Measurements from ENCODE around the gene SDF2.
"Not testable (repeated sequence)": the region's sequence is repeated elsewhere in the genome, so short reads cannot be mapped to it uniquely, and the experiment has no call there.

SDF2 gene

DNA sequence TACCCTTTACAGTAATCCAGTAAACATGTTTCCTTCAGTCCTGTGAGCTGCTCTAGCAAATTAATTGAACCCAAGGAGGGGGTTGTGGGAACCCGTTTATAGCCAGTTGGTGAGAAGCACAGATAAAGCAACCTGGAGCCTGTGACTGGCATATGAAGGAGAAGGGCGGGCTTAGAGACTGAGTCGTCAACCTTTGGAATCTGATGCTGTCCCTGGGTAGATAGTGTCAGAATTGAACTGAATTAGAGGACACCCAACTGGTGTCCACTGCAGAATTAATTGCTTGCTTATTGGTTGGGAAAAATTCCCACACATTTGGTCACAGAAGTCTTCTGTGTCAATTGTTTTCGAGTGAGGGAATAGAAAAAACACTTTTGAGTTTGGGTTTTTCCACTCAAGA is 34.9 kb downstream of the SDF2 start:
- DNase-seq (ENCODE audit: low spot score), result no peak

DNA sequence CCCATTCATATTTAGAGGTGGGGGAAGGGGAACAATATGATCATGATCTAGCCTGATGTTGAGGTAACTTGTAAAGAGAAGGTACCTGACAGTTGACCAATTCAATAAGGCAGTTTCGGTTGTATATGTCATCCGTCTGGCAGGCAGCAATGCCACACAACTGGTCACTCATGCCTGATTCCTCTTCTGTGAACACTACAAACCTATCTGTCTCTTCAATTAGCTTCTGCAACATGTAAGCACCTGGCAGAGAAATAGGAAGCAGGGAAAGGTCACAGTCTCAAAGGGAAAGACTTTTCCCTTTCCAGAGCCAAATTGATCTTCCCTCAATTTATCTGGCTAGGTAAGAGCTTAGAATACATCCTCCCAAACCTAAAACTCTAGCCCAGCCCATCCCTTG is 37.6 kb downstream of the SDF2 start:
- DNase-seq (ENCODE audit: low spot score), result no peak

DNA sequence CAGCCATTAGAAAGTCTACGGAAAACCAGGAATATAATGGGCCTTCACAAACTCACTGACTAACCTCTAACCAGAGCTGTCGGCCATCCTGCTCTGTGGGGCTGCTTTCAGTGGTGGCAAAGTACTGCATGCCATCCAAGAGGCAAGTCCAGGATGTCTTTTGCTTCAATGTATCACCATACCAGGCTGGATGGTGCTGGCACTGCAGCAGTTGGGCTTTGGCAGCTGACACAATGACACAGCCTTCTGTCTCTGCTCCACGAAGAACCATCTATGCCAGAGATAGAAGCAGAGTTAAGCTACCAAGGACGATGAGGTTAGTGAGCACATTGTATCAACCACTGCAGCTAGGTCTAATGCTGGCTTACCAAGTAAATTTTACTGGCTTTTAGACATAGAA is 38.0 kb downstream of the SDF2 start:
- DNase-seq (ENCODE audit: low spot score), result no peak

DNA sequence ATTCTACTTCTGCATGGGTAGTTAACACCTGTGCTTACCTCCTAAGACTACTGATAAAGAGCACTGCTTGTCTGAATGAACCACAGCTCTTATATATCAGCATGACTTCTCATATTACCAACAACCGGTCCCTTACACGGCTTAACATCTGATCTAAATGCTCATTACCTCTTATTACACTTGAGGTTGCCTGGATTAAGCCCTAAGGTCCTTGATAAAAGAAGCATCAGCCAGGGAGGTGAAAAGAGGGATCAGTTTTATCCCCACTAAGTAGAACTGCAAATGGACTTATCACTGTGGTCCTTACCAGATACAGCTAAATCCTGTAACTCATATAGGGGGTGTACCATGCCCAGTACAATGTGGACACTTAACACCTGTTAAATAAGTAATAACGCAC is 39.5 kb downstream of the SDF2 start:
- no peak for DNase-seq (ENCODE audit: low spot score)

DNA sequence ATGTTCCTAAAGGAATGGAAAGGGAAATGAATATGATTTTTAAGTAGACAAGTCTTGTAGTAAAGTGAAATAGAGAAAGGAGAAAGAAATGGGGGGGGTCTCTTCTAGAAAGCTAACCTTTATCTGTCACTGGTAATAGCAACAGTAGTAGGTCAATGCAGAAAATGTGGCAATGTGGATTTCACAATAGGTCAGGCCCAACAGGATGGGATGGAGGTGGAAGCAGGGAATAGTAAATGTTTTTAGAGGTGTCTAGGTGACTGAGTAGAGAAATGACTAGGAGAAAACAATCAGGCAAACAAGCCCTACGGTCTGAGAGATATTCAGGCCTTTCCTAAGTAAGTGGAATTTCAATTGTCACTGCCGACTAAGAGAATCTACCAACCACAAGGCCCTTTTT is 41.7 kb downstream of the SDF2 start:
- DNase-seq (ENCODE audit: low spot score), result no peak

DNA sequence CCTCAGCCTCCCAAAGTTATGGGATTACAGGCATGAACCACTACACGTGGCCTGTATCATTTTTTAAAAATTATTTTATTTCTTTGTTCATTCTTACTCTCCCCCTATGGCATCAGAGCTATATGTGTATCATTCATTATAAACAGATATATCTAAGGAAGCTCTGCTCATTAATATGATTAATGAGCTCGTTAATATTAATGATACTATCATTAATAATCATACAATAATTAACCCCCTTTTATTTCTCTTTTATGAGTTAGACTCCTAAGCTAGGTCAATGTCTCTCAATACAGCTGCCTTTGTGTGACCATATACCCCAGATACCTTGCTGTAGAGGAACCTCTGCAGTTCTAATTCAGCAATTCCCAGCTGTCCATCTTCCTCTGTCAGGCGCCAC is 43.2 kb downstream of the SDF2 start:
- no peak for DNase-seq (ENCODE audit: low spot score)

DNA sequence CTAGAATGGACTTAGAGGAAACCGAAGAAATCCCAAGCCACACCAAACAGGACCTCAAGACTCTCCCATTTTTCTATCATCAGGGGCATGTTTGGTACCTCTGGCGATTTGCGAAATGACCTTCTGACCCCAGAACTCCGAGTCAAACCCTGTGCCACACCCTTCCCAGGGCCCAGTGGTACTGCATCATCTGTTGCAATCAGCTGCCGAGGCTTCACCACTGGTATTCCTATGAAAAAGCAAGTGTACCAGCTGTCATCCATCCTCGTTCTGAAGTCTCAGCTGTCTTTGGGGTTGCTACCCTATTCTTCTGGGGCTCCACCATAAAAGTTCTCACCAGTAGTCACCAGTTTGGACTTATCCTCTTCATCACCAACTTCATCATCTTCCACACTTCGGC is 45.4 kb downstream of the SDF2 start:
- no peak for DNase-seq (ENCODE audit: low spot score)

DNA sequence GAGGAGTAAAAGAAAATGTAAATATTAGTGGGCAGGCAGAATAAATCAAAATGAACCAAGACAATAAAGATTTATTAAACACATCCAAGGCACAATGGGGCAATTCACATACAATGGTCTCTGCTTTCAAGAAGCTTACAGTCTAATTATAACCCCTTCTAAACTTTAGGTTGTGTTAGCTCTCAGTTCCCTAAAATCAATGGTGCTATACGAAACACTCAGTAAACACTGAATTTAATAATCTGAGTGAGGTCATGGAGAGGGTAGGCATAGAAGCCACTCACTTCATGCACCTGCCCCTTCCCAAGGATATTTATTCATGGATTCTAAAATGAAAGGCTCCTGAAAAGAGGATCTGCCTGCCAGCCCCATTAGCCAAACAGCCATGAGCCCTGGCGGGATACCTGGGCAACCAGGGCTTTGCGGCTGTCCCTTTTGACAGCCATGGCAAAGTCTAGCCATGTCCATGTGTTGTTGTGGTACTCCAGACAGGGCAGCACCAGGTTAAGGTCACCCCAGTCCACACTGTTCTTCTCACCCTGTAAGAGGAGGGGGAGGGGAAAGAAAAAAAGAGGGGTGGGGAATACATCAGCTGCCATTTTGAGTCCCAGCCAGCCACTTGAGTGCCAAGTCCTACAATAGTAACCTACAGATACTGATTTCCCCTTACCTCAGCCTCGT is 46.3 kb downstream of the SDF2 start:
- DNase-seq (ENCODE audit: low spot score), result no peak

DNA sequence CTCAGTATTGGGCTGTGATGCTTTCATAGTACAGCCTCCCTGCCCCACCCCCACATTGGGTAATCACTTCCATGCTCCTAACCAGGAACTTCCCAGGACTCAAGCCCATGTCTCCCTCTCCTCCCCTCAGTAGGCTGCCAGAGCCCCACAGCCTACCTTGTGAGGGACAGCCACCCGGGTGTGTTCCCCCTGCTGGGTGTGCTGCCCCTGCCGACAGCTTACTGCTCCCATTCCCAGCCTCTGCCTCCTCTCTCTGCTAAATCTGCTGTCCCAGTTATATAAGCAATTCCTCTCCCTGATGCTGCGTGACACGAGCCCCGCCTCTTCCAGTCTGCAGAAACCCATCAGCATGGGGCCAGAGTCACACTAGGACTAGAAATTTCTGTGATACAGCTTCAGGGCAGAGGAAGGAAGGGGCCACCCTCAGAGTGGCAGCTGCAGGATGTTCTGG is 47.8 kb downstream of the SDF2 start, which contains the start of gene RSKR:
Gene RSKR, minus strand, starts transcription at position 255 of the 451 bp plus-strand sequence. Its CDS starts 24 bp downstream, at position 231.
- no peak for DNase-seq (ENCODE audit: low spot score)

DNA sequence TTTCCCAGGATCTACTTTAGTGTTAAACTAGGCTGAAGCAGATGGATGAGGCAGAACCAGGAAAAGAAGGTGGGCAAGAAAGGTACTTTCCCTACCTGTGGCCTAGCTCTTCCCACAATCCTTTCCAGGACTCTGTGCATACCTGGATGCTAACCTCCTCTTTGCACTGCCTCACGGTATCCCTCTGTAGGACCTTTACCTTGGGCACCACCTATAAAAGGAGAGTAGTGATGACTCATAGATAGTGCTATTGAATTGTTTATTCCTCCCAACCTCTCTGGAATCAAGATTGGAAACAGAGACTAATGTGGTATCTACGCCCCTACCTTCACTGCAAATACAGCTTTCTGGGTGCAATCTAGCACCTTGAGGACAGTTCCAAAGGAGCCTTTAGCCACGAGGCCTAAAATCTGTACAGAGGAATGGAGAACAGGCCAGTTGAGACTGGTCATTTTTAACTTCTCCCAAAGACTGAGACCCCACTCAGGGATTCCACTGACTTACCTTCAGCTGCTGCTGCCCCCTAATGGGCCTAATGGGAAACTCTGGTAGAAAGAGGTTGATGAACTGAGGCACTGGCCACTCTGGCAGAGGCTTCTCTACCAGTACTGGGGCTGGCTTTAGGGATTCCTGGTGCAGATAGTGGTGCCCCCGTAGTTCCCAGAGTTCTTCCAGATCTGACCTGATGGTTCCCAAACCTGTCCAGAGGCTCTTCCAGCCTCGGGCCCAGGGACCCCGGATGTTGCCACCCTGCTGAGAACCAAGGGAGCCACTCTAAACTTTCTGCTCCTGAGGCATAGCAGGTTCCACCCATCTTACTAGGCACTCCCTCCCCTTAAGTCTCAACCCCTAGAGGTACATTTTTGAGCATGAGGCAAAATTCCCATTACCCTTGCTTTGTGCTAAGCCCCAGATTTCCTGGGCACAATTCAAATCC is 48.5 kb downstream of the SDF2 start:
- peak; percentile 52 for DNase-seq (ENCODE audit: low spot score)

DNA sequence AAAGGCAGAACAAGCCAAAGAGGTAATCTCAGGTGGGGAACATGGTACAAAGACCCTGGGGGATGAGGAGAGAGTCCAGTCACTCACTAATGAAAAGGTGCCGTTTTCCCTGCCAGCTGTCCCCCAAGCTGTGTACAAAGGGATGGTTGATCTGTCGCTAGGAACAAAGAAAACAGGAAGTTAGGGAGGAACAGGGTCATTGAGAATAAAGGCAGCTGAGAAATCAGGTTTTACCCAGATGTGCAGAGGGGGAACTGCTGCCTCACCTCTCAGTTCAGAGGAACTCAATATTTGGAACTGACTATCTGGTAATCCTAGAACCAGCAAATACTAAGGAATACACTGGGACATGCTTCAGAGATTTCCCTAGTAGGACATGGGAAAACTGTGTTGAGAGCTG is 49.2 kb downstream of the SDF2 start:
- no peak for DNase-seq (ENCODE audit: low spot score)

DNA sequence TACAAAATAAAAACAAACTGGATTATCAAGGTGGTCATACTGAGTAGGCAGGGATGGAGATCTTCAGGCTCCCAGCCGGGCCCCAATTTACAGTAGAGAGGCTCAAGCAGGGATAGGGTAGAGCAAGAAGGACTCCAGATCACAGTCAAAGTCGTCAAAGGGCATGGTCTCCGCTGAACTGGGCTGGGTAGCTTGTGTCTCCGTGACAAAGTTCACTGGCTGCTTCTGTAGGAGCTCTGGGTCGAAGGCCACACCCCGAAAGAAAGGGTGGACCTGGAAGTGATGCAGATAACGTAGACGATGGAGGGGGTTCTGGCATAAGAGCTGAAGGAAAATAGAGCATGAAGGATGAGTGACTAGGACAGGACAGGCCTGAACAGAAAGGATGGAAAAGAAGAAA is 51.3 kb downstream of the SDF2 start:
- no peak for DNase-seq (ENCODE audit: low spot score)

DNA sequence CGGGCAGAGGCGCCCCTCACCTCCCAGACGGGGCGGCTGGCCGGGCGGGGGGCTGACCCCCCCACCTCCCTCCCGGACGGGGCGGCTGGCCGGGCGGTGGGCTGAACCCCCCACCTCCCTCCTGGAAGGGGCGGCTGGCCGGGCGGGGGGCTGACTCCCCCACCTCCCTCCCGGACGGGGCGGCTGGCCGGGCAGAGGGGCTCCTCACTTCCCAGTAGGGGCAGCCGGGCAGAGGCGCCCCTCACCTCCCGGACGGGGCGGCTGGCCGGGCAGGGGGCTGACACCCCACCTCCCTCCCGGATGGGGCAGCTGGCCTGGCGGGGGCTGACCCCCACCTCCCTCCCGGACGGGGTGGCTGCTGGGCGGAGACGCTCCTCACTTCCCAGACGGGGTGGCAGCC is 57.7 kb downstream of the SDF2 start:
- not testable (repeated sequence) for DNase-seq (ENCODE audit: low spot score)

DNA sequence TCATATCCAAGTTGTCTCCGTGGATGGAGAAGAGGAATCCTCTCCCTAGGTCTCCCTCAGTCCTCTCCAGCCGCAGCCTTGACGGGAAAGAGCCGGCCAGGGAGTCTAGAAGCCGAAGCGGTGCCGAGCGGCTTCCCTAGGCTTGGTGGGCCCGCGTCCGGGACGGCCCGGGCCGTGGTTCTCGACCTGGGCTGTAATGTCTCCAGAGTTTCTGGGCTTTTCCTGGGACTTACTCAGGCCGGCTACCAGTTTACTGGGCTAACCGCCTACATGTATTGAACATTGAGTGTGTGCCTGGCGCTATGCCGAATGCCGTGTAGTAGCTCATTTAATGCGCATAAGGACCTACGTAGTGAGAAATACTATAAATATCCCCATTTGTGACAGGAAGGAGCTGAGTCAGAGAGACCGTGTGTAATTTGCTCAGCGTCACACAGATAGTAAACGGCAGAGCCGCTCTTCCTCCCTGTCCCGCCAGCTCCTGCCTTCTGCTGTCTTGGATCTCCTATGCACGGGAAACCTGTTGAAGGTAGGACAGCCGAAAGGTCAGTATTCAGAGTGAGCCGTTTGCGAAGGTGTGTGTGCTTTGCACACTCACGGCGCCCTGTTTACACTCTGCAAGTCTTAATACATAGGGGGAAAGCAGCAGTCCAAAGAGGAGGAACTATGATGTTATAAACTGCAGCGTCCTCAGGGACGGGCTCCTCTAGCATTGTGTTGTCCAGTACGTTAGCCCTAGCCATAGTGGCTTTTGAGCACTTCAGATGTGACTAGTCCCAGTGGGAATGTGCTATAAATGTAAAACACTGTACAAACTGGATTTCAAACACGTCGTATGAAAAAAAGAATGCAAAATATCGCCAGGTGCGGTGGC is 62.2 kb downstream of the SDF2 start:
- peak; percentile 81 for DNase-seq (ENCODE audit: low spot score)

DNA sequence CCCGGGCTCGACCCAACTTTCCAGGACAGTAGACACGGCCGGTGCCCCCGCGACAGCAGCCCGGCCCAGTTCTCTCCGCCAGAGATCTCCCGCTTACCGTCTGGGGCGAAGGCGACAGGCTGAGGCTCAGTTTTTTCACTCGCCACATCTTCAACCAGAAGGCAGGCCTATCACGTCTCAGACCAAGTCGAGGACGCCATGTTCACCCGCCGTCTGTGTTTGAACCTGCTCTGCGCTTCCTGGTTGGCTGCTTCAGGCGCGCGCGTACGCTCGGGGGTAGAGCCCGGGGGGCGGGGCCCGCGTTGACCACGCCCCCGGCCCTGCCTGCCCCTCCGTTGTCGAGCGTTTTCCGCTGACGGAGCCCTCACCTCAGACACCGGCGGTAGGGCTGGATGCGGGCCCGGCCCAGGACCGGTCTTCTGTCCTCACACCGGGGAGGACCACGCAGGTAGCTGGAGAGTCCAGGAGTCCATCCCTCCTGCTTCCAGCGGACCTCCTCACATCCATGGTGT is 62.9 kb downstream of the SDF2 start, which contains the start of gene SPAG5:
Gene SPAG5, minus strand, starts transcription at position 227 of the 512 bp plus-strand sequence. Its CDS starts 79 bp downstream, at position 148.
- DNase-seq (ENCODE audit: low spot score), result peak; percentile 100

DNA sequence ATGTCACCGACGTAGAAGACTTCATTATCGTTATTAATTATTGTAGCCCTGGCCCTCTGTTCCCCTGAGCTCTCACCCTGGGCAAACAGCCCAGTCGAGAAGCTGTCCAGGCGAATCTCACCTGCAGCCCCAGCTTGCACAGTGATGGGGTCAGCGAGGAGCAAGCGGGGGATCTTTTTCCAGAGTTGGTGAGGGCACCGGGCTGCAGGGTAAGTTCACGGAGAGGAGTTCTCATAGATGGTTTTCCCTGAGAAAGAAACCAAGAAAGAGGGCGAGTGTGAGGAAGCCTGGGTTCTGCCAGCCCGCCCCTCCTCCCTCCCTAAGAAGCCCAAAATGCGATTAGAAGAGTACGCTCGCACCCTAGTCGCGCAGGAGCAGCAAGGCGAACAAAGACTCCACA is 63.3 kb downstream of the SDF2 start:
- peak; percentile 21 for DNase-seq (ENCODE audit: low spot score)

Measured in GM03348 (cell line).